GM12878 (cell line): Measurements from ENCODE around the gene MEI1. TPM values are rescaled to one million over a fixed set of nuclear protein-coding genes. Genes with fewer than 3 reads are reported as not detected.

ENCODE experiments used
- ATAC-seq: fragments of 200-7000 bp; cut with Tn5 transposase; 3 replicates; pipeline ENCODE4 v1.9.1; 2020; ENCODE audit warnings: mild to moderate bottlenecking, moderate library complexity
- BruUV-seq: library from RNA; stranded (reverse); fragments of 400-500 nt; replicated peaks from 2 replicates; lab custom pipeline; 2021; lab: Mats Ljungman, UMichigan
- CTCF ChIA-PET: fragments of 300-600 bp; sonication (Branson Sonifier 250); formaldehyde crosslinking; extraction: SDS; loops from one replicate; lab custom pipeline; 2021; ENCODE audit warnings: inconsistent platforms; lab: Yijun Ruan, JAX
- POLR2A ChIA-PET: fragments of 350-600 bp; formaldehyde crosslinking; extraction: SDS; loops from one replicate; lab custom pipeline; 2021; ENCODE audit warnings: inconsistent platforms; lab: Charles Lee
- RAD21 ChIA-PET: fragments of 300-600 bp; sonication (Branson Sonifier 250); formaldehyde crosslinking; loops from one replicate; lab custom pipeline; 2023; ENCODE audit warnings: antibody characterized with exemption; ENCODE audit not compliant: unreplicated experiment; lab: Charles Lee
- SMC1A ChIA-PET: fragments of 300-600 bp; sonication (Branson Sonifier 250); formaldehyde crosslinking; loops from one replicate; lab custom pipeline; 2023; ENCODE audit not compliant: unreplicated experiment, uncharacterized antibody; lab: Charles Lee
- DNase-seq: peaks from one replicate; pipeline ENCODE4 v3.0.0-alpha.2; 2011; ENCODE audit warnings: low read depth, low spot score
- FAIRE-seq: peaks from 3 replicates; lab custom pipeline; 2011; peaks lifted over from hg19 to GRCh38; lab: Jason Lieb, UNC
- H2AFZ ChIP-seq: 2 replicates; pipeline ENCODE4 v1.6.0; 2011; ENCODE audit warnings: low read depth, low read length, control low read depth; ENCODE audit not compliant: control insufficient read depth
- H3K27ac ChIP-seq: 2 replicates; pipeline ENCODE4 v1.5.1; 2011; ENCODE audit warnings: control low read depth; ENCODE audit not compliant: control insufficient read depth, insufficient read depth
- H3K27me3 ChIP-seq, 2 experiments: replicated peaks in 1 of 2; 2 replicates each; pipeline versions ENCODE4 v1.6.0 to v1.6.1; 2011; ENCODE audit warnings: low read length in 1 of 2; ENCODE audit not compliant: control insufficient read depth in 2 of 2, insufficient read depth in 2 of 2
- H3K36me3 ChIP-seq, 2 experiments: 2 replicates each; pipeline ENCODE4 v1.5.1; 2011; ENCODE audit warnings: low read length in 1 of 2; ENCODE audit not compliant: control insufficient read depth in 2 of 2, insufficient read depth in 2 of 2
- H3K4me1 ChIP-seq: 2 replicates; pipeline ENCODE4 v1.6.1; 2011; ENCODE audit warnings: mild to moderate bottlenecking, low read length, moderate library complexity, mixed read lengths; ENCODE audit not compliant: control insufficient read depth, insufficient read depth
- H3K4me2 ChIP-seq: 2 replicates; pipeline ENCODE4 v1.6.0; 2011; ENCODE audit warnings: control low read depth; ENCODE audit not compliant: control insufficient read depth, insufficient read depth
- H3K4me3 ChIP-seq: fragments of 200-600 bp; sonication (generic); 2 replicates; pipeline ENCODE4 v1.5.1; 2016
- H3K79me2 ChIP-seq: 2 replicates; pipeline ENCODE4 v1.6.0; 2011; ENCODE audit warnings: low read length; ENCODE audit not compliant: control insufficient read depth, insufficient read depth
- H3K9ac ChIP-seq: 2 replicates; pipeline ENCODE4 v1.8.0; 2011; ENCODE audit warnings: low read length, control low read depth, mixed read lengths; ENCODE audit not compliant: control insufficient read depth, insufficient read depth
- H3K9me3 ChIP-seq: replicated peaks from 3 replicates; pipeline ENCODE4 v1.5.1; 2011; ENCODE audit warnings: mild to moderate bottlenecking, low read length; ENCODE audit not compliant: control insufficient read depth, insufficient read depth
- H4K20me1 ChIP-seq: 2 replicates; pipeline ENCODE4 v1.6.0; 2011; ENCODE audit not compliant: control insufficient read depth, insufficient read depth
- ASH2L ChIP-seq: fragments of 300-600, 200-600 bp; sonication (generic); IDR thresholded peaks from 2 replicates; pipeline ENCODE4 v1.6.1; 2017; ENCODE audit warnings: low read depth, mild to moderate bottlenecking, borderline replicate concordance
- ATF7 ChIP-seq: fragments of 450-650 bp; IDR thresholded peaks from 2 replicates; pipeline ENCODE4 v1.6.1; 2016; ENCODE audit warnings: low read depth, mild to moderate bottlenecking
- CBFB ChIP-seq: IDR thresholded peaks from 2 replicates; pipeline ENCODE4 v1.6.1; 2016; ENCODE audit warnings: antibody characterized with exemption, low read depth
- CEBPZ ChIP-seq: fragments of 150-350 bp; IDR thresholded peaks from 2 replicates; pipeline ENCODE4 v1.6.1; 2016; ENCODE audit warnings: low read depth, low read length
- ESRRA ChIP-seq: IDR thresholded peaks from 2 replicates; pipeline ENCODE4 v1.6.1; 2012; ENCODE audit warnings: mild to moderate bottlenecking, low read length, improper control_type of control experiment
- HDAC2 ChIP-seq: fragments of 200-600 bp; sonication (generic); IDR thresholded peaks from 2 replicates; pipeline ENCODE4 v1.6.1; 2017
- IKZF1 ChIP-seq: fragments of 450-650 bp; conservative IDR thresholded peaks from 2 replicates; pipeline ENCODE4 v1.6.1; 2017; ENCODE audit warnings: antibody characterized with exemption, mild to moderate bottlenecking
- MTA2 ChIP-seq: fragments of 450-650 bp; IDR thresholded peaks from 2 replicates; pipeline ENCODE4 v1.6.1; 2016; ENCODE audit warnings: low read depth, mild to moderate bottlenecking, moderate library complexity
- MXI1 ChIP-seq: fragments of 150-350 bp; IDR thresholded peaks from 2 replicates; pipeline ENCODE4 v1.6.1; 2011; ENCODE audit warnings: low read depth, mild to moderate bottlenecking, inconsistent platforms, low read length, improper control_type of control experiment
- RB1 ChIP-seq: fragments of 450-650 bp; formaldehyde crosslinking; IDR thresholded peaks from 2 replicates; pipeline ENCODE4 v1.6.1; 2017; ENCODE audit warnings: mild to moderate bottlenecking, borderline replicate concordance
- RELA ChIP-seq: fragments of 450-650 bp; IDR thresholded peaks from 2 replicates; pipeline ENCODE4 v1.8.0; 2014; ENCODE audit warnings: borderline replicate concordance; ENCODE audit not compliant: partially characterized antibody
- RFX5 ChIP-seq: IDR thresholded peaks from 2 replicates; pipeline ENCODE4 v1.6.1; 2011; ENCODE audit warnings: low read depth, low read length, improper control_type of control experiment
- ZNF217 ChIP-seq: fragments of 450-650 bp; IDR thresholded peaks from 2 replicates; pipeline ENCODE4 v1.6.1; 2017; ENCODE audit warnings: antibody characterized with exemption, mild to moderate bottlenecking
- ZNF592 ChIP-seq: fragments of 450-650 bp; IDR thresholded peaks from 2 replicates; pipeline ENCODE4 v1.6.1; 2017; ENCODE audit warnings: mild to moderate bottlenecking, moderate library complexity
- ZSCAN29 ChIP-seq: fragments of 450-650 bp; IDR thresholded peaks from 2 replicates; pipeline ENCODE4 v1.6.1; 2017; ENCODE audit warnings: mild to moderate bottlenecking, moderate library complexity
- ZZZ3 ChIP-seq: IDR thresholded peaks from 2 replicates; pipeline ENCODE4 v1.6.1; 2011; ENCODE audit warnings: low read depth; ENCODE audit not compliant: control insufficient read depth, insufficient read length
- WGBS: methylation state at CpG from one replicate; pipeline ENCODE4 v1.1.6; 2016; ENCODE audit warnings: low lambda C conversion rate; ENCODE audit not compliant: insufficient replicate concordance, insufficient coverage; ENCODE audit errors: missing lambda C conversion rate; 5-methylcytosine and 5-hydroxymethylcytosine counted together
- in situ Hi-C: fragments of 300-500 bp; cut with MboI; formaldehyde crosslinking; loops from 9 replicates; pipeline ENCODE4 v1.14.3; 2018; ENCODE audit warnings: mixed read lengths
- intact Hi-C: fragments of 100-400 bp; cut with micrococcal nuclease; formaldehyde crosslinking; loops from one replicate; pipeline ENCODE4 v1.14.2; 2022; ENCODE audit not compliant: unreplicated experiment
- polyA plus RNA-seq, 11 experiments: library from polyadenylated mRNA; depleted of rRNA in 4 of 11; unstranded in 6 of 11; stranded (reverse) in 5 of 11; fragments of >200 nt; fragmentation: Nextera tagmentation in 4 of 11; fragmentation: Illumina TruSeq in 1 of 11; extraction: Ambion mirVana in 4 of 11; extraction: Trizol in 1 of 11; gene quantifications; 1 replicate in 1 of 11; 2 replicates in 10 of 11; pipeline versions ENCODE4 v1.2.1 to v1.2.3, GENCODE V29; 2011 to 2016; ENCODE audit warnings: inconsistent platforms in 2 of 11, missing spikeins in 2 of 11, low read depth in 1 of 11
- total RNA-seq, 4 experiments: library from RNA; depleted of rRNA in 3 of 4; stranded (reverse); fragments of >200 nt in 3 of 4; fragmentation: Illumina TruSeq in 1 of 4; extraction: Trizol in 1 of 4; gene quantifications; 2 replicates each; pipeline versions ENCODE4 v1.2.1 to v1.2.3, GENCODE V29; 2013 to 2021
- TF ChIP-seq, protein P1 (sequence below): fragments of 450-650 bp; IDR thresholded peaks from 2 replicates; pipeline ENCODE4 v1.6.1; 2017; ENCODE audit warnings: borderline replicate concordance

Gene MEI1
- total and polyA plus RNA-seq, 10 of the 15 experiments (the other 5 are each of a cell fraction or from before 2014, with no cell fraction given) = 27.9 to 48.9 (median 35.8) TPM

DNA sequence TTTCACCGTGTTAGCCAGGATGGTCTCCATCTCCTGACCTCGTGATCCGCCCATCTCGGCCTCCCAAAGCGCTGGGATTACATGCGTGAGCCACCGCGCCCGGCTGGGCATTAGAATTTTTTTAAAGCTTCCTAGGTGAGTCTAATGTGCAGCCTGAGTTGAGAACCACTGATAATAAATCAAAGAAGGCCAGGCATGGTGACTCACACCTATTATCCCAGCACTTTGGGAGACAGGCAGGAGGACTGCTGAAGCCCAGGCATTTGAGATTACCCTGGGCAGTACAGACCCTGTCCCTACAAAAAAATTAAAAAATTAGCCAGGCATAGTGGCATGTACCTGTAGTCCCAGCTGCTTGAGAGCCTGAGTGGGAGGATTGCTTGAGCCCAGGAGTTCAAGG lies 13.7 kb downstream of the MEI1 start:
- no peaks in the 10 kb centered on the region for H3K36me3 ChIP-seq
- ChIA-PET RAD21 (no interaction called here), SMC1A (interaction anchor here (1.3 kb wide), 1 partner anchor 34 kb away, joined by 4 read pairs; no protein-coding TSS in a partner anchor), CTCF (interaction anchor here (1.3 kb wide), 1 partner anchor 15 kb away, joined by 6 read pairs; no protein-coding TSS in a partner anchor), POLR2A (interaction anchor here (0.7 kb wide), 1 partner anchor 67 kb away, joined by 3 read pairs; no protein-coding TSS in a partner anchor)
- WGBS = 81% methylated on average over 9 of the region's 9 CpGs
- no peak overlapping the region for H3K4me3 ChIP-seq
- intact Hi-C loops (no loop called here), in situ Hi-C loops (no loop called here)
- BruUV-seq = no TSS peak
- H4K20me1 ChIP-seq = no peaks in the 10 kb centered on the region
- H3K79me2 ChIP-seq = no peaks in the 10 kb centered on the region
- H3K9me3 ChIP-seq = no peaks in the 10 kb centered on the region
- H2AFZ ChIP-seq = no peak overlapping the region
- no peak overlapping the region for H3K4me2 ChIP-seq
- H3K27ac ChIP-seq = no peak overlapping the region
- DNase-seq (no peak), ATAC-seq (no peak), FAIRE-seq (no peak)
- no peaks in the 10 kb centered on the region for H3K27me3 ChIP-seq
- H3K9ac ChIP-seq = no peak overlapping the region
- H3K4me1 ChIP-seq = no peaks in the 10 kb centered on the region
- TF ChIP-seq CBFB = no peak
- no peak for TF ChIP-seq MTA2
- TF ChIP-seq RELA = no peak
- no peak for TF ChIP-seq ZSCAN29
- no peak for TF ChIP-seq RFX5
- no peak for TF ChIP-seq CEBPZ
- TF ChIP-seq MXI1 = no peak
- no peak for TF ChIP-seq RB1
- TF ChIP-seq, protein P1, sequence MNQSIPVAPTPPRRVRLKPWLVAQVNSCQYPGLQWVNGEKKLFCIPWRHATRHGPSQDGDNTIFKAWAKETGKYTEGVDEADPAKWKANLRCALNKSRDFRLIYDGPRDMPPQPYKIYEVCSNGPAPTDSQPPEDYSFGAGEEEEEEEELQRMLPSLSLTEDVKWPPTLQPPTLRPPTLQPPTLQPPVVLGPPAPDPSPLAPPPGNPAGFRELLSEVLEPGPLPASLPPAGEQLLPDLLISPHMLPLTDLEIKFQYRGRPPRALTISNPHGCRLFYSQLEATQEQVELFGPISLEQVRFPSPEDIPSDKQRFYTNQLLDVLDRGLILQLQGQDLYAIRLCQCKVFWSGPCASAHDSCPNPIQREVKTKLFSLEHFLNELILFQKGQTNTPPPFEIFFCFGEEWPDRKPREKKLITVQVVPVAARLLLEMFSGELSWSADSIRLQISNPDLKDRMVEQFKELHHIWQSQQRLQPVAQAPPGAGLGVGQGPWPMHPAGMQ = no peak
- TF ChIP-seq HDAC2 = no peak
- TF ChIP-seq ESRRA = no peak
- no peak for TF ChIP-seq IKZF1
- TF ChIP-seq ZZZ3 = no peak
- no peak for TF ChIP-seq ASH2L
- TF ChIP-seq ZNF592 = no peak
- no peak for TF ChIP-seq ZNF217
- TF ChIP-seq ATF7 = no peak
